Endodermal cell (in vitro differentiated cells): ENCODE results near the gene OR6T1. TPM values are rescaled to one million over a fixed set of nuclear protein-coding genes. Genes with fewer than 3 reads are reported as not detected.

Experiments
- DNase-seq: peaks from one replicate; pipeline ENCODE4 v3.0.0-alpha.2; 2017
- H3K27ac ChIP-seq: 2 replicates; pipeline ENCODE4 v1.5.1; 2013; ENCODE audit warnings: mild to moderate bottlenecking, low read depth, low read length, moderate library complexity
- H3K27me3 ChIP-seq: 2 replicates; pipeline ENCODE4 v1.6.1; 2013; ENCODE audit warnings: mild to moderate bottlenecking, low read length, moderate library complexity; ENCODE audit not compliant: insufficient read depth, control insufficient read depth, poor library complexity, severe bottlenecking
- H3K36me3 ChIP-seq: 2 replicates; pipeline ENCODE4 v1.7.0; 2013; ENCODE audit warnings: mild to moderate bottlenecking, low read length, moderate library complexity; ENCODE audit not compliant: control insufficient read depth, insufficient read depth
- H3K4me1 ChIP-seq: one replicate; pipeline ENCODE4 v1.7.0; 2013; ENCODE audit warnings: low read length; ENCODE audit not compliant: control insufficient read depth, insufficient read depth
- H3K4me3 ChIP-seq: 2 replicates; pipeline ENCODE4 v1.5.1; 2013; ENCODE audit warnings: mild to moderate bottlenecking, low read length, moderate library complexity
- H3K9ac ChIP-seq: 2 replicates; pipeline ENCODE4 v1.6.1; 2013; ENCODE audit warnings: mild to moderate bottlenecking, low read length, moderate library complexity; ENCODE audit not compliant: poor library complexity, severe bottlenecking; ENCODE audit errors: extremely low read depth
- H3K9me3 ChIP-seq: 2 replicates; pipeline ENCODE4 v1.6.1; 2013; ENCODE audit warnings: mild to moderate bottlenecking, low read length, moderate library complexity; ENCODE audit not compliant: control insufficient read depth
- H3K27ac Mint-ChIP-seq: 2 replicates; pipeline ENCODE4 v1.8.0; 2020; ENCODE audit warnings: mixed read lengths
- H3K27me3 Mint-ChIP-seq: 2 replicates; pipeline ENCODE4 v1.8.0; 2021; ENCODE audit warnings: mild to moderate bottlenecking, mixed read lengths; ENCODE audit not compliant: insufficient read depth
- H3K36me3 Mint-ChIP-seq: 2 replicates; pipeline ENCODE4 v1.8.0; 2020; ENCODE audit warnings: low read depth, mixed read lengths
- H3K4me1 Mint-ChIP-seq: 2 replicates; pipeline ENCODE4 v1.8.0; 2020; ENCODE audit warnings: mixed read lengths
- H3K4me3 Mint-ChIP-seq: 2 replicates; pipeline ENCODE4 v1.8.0; 2020; ENCODE audit warnings: mild to moderate bottlenecking, moderate library complexity, mixed read lengths
- H3K9me3 Mint-ChIP-seq: 2 replicates; pipeline ENCODE4 v1.8.0; 2020; ENCODE audit warnings: mild to moderate bottlenecking, mixed read lengths
- CTCF ChIP-seq: fragments of 200-600 bp; sonication (generic); conservative IDR thresholded peaks from 2 replicates; pipeline ENCODE4 v1.5.0; 2021; ENCODE audit warnings: antibody characterized with exemption, mild to moderate bottlenecking
- WGBS, 2 experiments: methylation state at CpG; one replicate each; pipeline versions ENCODE4 v1.1.5 to v1.1.7; 2013; ENCODE audit warnings: missing lambda C conversion rate in 2 of 2, mixed read lengths in 1 of 2; ENCODE audit not compliant: insufficient coverage in 1 of 2, insufficient read length in 1 of 2; 5-methylcytosine and 5-hydroxymethylcytosine counted together
- total RNA-seq, 2 donors: library from RNA; stranded (reverse); fragmentation: NEBNext Ultra II Directional in 1 of 2; extraction: Animal tissue kit (Norgen Biotek cat#: 25700) in 1 of 2; gene quantifications; 2 replicates in 1 of 2; 3 replicates in 1 of 2; pipeline ENCODE4 v1.2.1, GENCODE V29; 2021

OR6T1 gene
- total RNA-seq, 2 donors from 2014 or later, result not detected

- H3K9ac ChIP-seq, result no peak overlapping the region
- no peaks in the 10 kb centered on the region for H3K27me3 Mint-ChIP-seq
- H3K36me3 ChIP-seq, result no peaks in the 10 kb centered on the region
- H3K9me3 Mint-ChIP-seq, result no peaks in the 10 kb centered on the region
- no peaks in the 10 kb centered on the region for H3K4me1 ChIP-seq
- H3K4me3 ChIP-seq, result no peak overlapping the region
- no peak for DNase-seq
- H3K9me3 ChIP-seq, result no peaks in the 10 kb centered on the region
- TF ChIP-seq CTCF, result no peak
- H3K27ac ChIP-seq, result no peak overlapping the region
- H3K4me1 Mint-ChIP-seq, result peaks cover 4% of the 10 kb centered on the region
- no peaks in the 10 kb centered on the region for H3K27me3 ChIP-seq
- no peaks in the 10 kb centered on the region for H3K36me3 Mint-ChIP-seq
- WGBS, 2 experiments, result 88% methylated on average over 1 of the region's 1 CpG; no CpG with 5 or more reads in 1 of the 2 experiments
- no peak overlapping the region for H3K27ac Mint-ChIP-seq
- H3K4me3 Mint-ChIP-seq, result no peak overlapping the region
These were observed 1.5 kb upstream of the OR6T1 start for GRCh38 chr11:123945132-123945531.

- H3K27me3 ChIP-seq, result no peaks in the 10 kb centered on the region
- WGBS, 2 experiments, result 97 to 100% methylated on average over 1 to 4 of the region's 4 CpGs
- H3K9me3 ChIP-seq, result no peaks in the 10 kb centered on the region
- no peak overlapping the region for H3K27ac Mint-ChIP-seq
- H3K27ac ChIP-seq, result no peak overlapping the region
- no peak for TF ChIP-seq CTCF
- H3K4me1 ChIP-seq, result no peaks in the 10 kb centered on the region
- H3K4me3 ChIP-seq, result no peak overlapping the region
- no peaks in the 10 kb centered on the region for H3K9me3 Mint-ChIP-seq
- no peaks in the 10 kb centered on the region for H3K36me3 Mint-ChIP-seq
- H3K4me3 Mint-ChIP-seq, result no peak overlapping the region
- H3K36me3 ChIP-seq, result no peaks in the 10 kb centered on the region
- no peaks in the 10 kb centered on the region for H3K4me1 Mint-ChIP-seq
- no peak for DNase-seq
- no peak overlapping the region for H3K9ac ChIP-seq
- no peaks in the 10 kb centered on the region for H3K27me3 Mint-ChIP-seq
These were observed 1.2 kb downstream of the OR6T1 start for GRCh38 chr11:123942413-123942812.

- H3K9ac ChIP-seq, result no peak within 1 kb of the TSS
- no peak for DNase-seq
- H3K27me3 Mint-ChIP-seq, result no peaks in the 10 kb centered on the region
- no peaks in the 10 kb centered on the region for H3K4me1 ChIP-seq
- H3K27ac Mint-ChIP-seq, result no peak within 1 kb of the TSS
- H3K36me3 ChIP-seq, result no peaks in the 10 kb centered on the region
- H3K27ac ChIP-seq, result no peak within 1 kb of the TSS
- H3K4me3 Mint-ChIP-seq, result no peak within 1 kb of the TSS
- H3K9me3 Mint-ChIP-seq, result no peaks in the 10 kb centered on the region
- H3K4me1 Mint-ChIP-seq, result no peaks in the 10 kb centered on the region
- H3K4me3 ChIP-seq, result no peak within 1 kb of the TSS
- 100% methylated on average over 1 of the region's 1 CpG; no CpG with 5 or more reads in 1 of the 2 experiments for WGBS, 2 experiments
- H3K9me3 ChIP-seq, result no peaks in the 10 kb centered on the region
- TF ChIP-seq CTCF, result no peak
- no peaks in the 10 kb centered on the region for H3K27me3 ChIP-seq
- H3K36me3 Mint-ChIP-seq, result no peaks in the 10 kb centered on the region
These were observed 4.3 kb downstream of the OR6T1 start, which contains the start of gene OR4D5 for GRCh38 chr11:123939317-123939716. Gene OR4D5 (plus strand): TSS chr11:123939617. CDS start chr11:123939617, 0 bp downstream.
